ENCODE measurements around the gene UNC13D. TPM values are rescaled to one million over a fixed set of nuclear protein-coding genes. Genes with fewer than 3 reads are reported as not detected.

UNC13D gene
- total and polyA plus RNA-seq, 9 of the 15 experiments (the other 6 are each of a cell fraction or from before 2014, with no cell fraction given), result 0.86 to 244 (median 69.2) TPM

GRCh38 chr17:75876190-75876937 lies 32.2 kb upstream of the UNC13D start:
- no peaks in the 10 kb centered on the region for H3K36me3 ChIP-seq (ENCODE audit: control insufficient read depth, insufficient read depth, low read length)
- H3K79me2 ChIP-seq (ENCODE audit: control insufficient read depth, insufficient read depth, low read length), result no peaks in the 10 kb centered on the region
- no peaks in the 10 kb centered on the region for H3K27me3 ChIP-seq (ENCODE audit: control insufficient read depth in 2 of 2, insufficient read depth in 2 of 2, low read length in 2 of 2)
- FAIRE-seq (no peak), DNase-seq (ENCODE audit: extremely low read depth in 1 of 4, low spot score in 3 of 4) (no peak), ATAC-seq (no peak)
- H3K27ac ChIP-seq (ENCODE audit: extremely low read depth, low read depth, low read length), result no peak overlapping the region
- in situ Hi-C loops (cut with MboI), result no loop called here
- H3K4me3 ChIP-seq, result no peak overlapping the region
- H3K4me2 ChIP-seq (ENCODE audit: insufficient read depth, low read length), result no peak overlapping the region
- H4K20me1 ChIP-seq (replicated peaks; ENCODE audit: control insufficient read depth, insufficient read depth, low read length), result no peaks in the 10 kb centered on the region
- no peaks in the 10 kb centered on the region for H3K9me3 ChIP-seq (replicated peaks; ENCODE audit: control insufficient read depth, insufficient read depth, low read depth, low read length)
- POLR2A ChIA-PET, result interaction anchor here (0.9 to 15.8 kb wide), 4 partner anchors 14 to 101 kb away, joined by 3 to 169 read pairs (median 4); partner anchors contain the start of gene TRIM65
- H3K9ac ChIP-seq (ENCODE audit: insufficient read depth in 1 of 2, low read depth in 2 of 2, low read length in 2 of 2), result peak overlapping the region in 1 of 2 experiments; percentile 76; a peak in 2 of 4 replicates
- H2AFZ ChIP-seq (ENCODE audit: low read depth, low read length), result no peak overlapping the region
- WGBS (ENCODE audit: insufficient coverage, low coverage, missing lambda C conversion rate), result 55% methylated on average over 24 of the region's 26 CpGs
- BruUV-seq (replicated peaks), result no TSS peak
- CTCF ChIA-PET (ENCODE audit: low intra/inter-chr PET ratio), result no interaction called here
- peaks cover 8 to 70% of the 10 kb centered on the region in 2 experiments for H3K4me1 ChIP-seq (replicated peaks in 1 of 2; ENCODE audit: control insufficient read depth in 2 of 2, insufficient read depth in 2 of 2, low read length in 2 of 2)
- intact Hi-C loops (cut with micrococcal nuclease), result no loop called here
- no peaks in the 10 kb centered on the region for H3K9me1 ChIP-seq (ENCODE audit: control insufficient read depth, insufficient read depth, low read length)
- no peak for TF ChIP-seq EHMT2 (IDR thresholded peaks at IDR 0.05)
- no peak for TF ChIP-seq AFF4 (CRISPR knock-in tag; IDR thresholded peaks at IDR 0.05)
- no peak for TF ChIP-seq SMARCB1 (IDR thresholded peaks at IDR 0.05; ENCODE audit: insufficient read length, low read depth)
- TF ChIP-seq NFIC (IDR thresholded peaks at IDR 0.05), result peak; percentile 45; the same call in 1 of the 2 replicates
- no peak for TF ChIP-seq GTF2E2 (tag; IDR thresholded peaks at IDR 0.05)
- TF ChIP-seq ZBTB33 (CRISPR knock-in tag; IDR thresholded peaks at IDR 0.05), result peak; percentile 31
- TF ChIP-seq ZBTB7A (IDR thresholded peaks at IDR 0.05; ENCODE audit: borderline replicate concordance, control insufficient read depth, low read depth, low read length), result 0 out of 2 replicates have a peak, but pooled peaks have one; percentile 3
- TF ChIP-seq ZNF282 (CRISPR knock-in tag; IDR thresholded peaks at IDR 0.05), result no peak
- TF ChIP-seq CTCF (IDR thresholded peaks at IDR 0.05 in 2 of 3, conservative IDR thresholded peaks at IDR 0.05 in 1 of 3; ENCODE audit: insufficient read depth in 2 of 3, low read depth in 1 of 3, low read length in 3 of 3), result 0 out of 6 replicates have a peak, but pooled peaks of 2 of the 3 experiments have one; percentile 9
- TF ChIP-seq DIDO1 (tag; IDR thresholded peaks at IDR 0.05; ENCODE audit: low read depth), result no peak
